Keratinocyte (primary cell): ENCODE measurements around the gene IFI27L2. TPM values are rescaled to one million over a fixed set of nuclear protein-coding genes. Genes with fewer than 3 reads are reported as not detected.

ENCODE experiments used
- DNase-seq: peaks from one replicate; pipeline ENCODE4 v3.0.0-alpha.2; 2011; ENCODE audit warnings: low read depth, missing footprints, low spot score
- FAIRE-seq: peaks from 2 replicates; lab custom pipeline; 2011; peaks lifted over from hg19 to GRCh38; lab: Jason Lieb, UNC
- H2AFZ ChIP-seq: 2 replicates; pipeline ENCODE4 v1.6.0; 2012; ENCODE audit warnings: low read length, control low read depth, inconsistent platforms; ENCODE audit not compliant: control insufficient read depth
- H3K27ac ChIP-seq: 2 replicates; pipeline ENCODE4 v1.5.1; 2011; ENCODE audit warnings: low read length; ENCODE audit not compliant: control insufficient read depth, insufficient read depth
- H3K27me3 ChIP-seq: 3 replicates; pipeline ENCODE4 v1.6.0; 2011; ENCODE audit warnings: low read length; ENCODE audit not compliant: control insufficient read depth, insufficient read depth; ENCODE audit errors: extremely low read depth
- H3K36me3 ChIP-seq, 2 experiments: 2 replicates in 1 of 2; 3 replicates in 1 of 2; pipeline ENCODE4 v1.5.1; 2011; ENCODE audit warnings: low read length in 2 of 2, mild to moderate bottlenecking in 1 of 2; ENCODE audit not compliant: control insufficient read depth in 2 of 2, insufficient read depth in 2 of 2; ENCODE audit errors: extremely low read depth in 1 of 2
- H3K4me1 ChIP-seq: 3 replicates; pipeline ENCODE4 v1.5.1; 2011; ENCODE audit warnings: low read length; ENCODE audit not compliant: control insufficient read depth, insufficient read depth; ENCODE audit errors: extremely low read depth
- H3K4me2 ChIP-seq: 3 replicates; pipeline ENCODE4 v1.6.0; 2011; ENCODE audit warnings: low read depth, low read length; ENCODE audit not compliant: control insufficient read depth, insufficient read depth; ENCODE audit errors: extremely low read depth
- H3K4me3 ChIP-seq, 3 experiments: fragments of 200-600 bp in 1 of 3; sonication (generic) in 1 of 3; 2 replicates in 2 of 3; 3 replicates in 1 of 3; pipeline ENCODE4 v1.5.1; 2011 to 2016; ENCODE audit warnings: low read length in 3 of 3, mild to moderate bottlenecking in 3 of 3, control low read depth in 2 of 3, inconsistent platforms in 1 of 3, low read depth in 1 of 3, mixed read lengths in 1 of 3, mixed run types in 1 of 3, moderate library complexity in 1 of 3; ENCODE audit not compliant: control insufficient read depth in 2 of 3, insufficient read depth in 2 of 3; ENCODE audit errors: extremely low read depth in 1 of 3
- H3K79me2 ChIP-seq: 2 replicates; pipeline ENCODE4 v1.6.0; 2012; ENCODE audit warnings: low read length; ENCODE audit not compliant: control insufficient read depth, insufficient read depth
- H3K9ac ChIP-seq: 3 replicates; pipeline ENCODE4 v1.6.0; 2011; ENCODE audit warnings: low read length; ENCODE audit not compliant: control insufficient read depth, insufficient read depth; ENCODE audit errors: extremely low read depth
- H3K9me1 ChIP-seq: 3 replicates; pipeline ENCODE4 v1.6.0; 2011; ENCODE audit warnings: low read length; ENCODE audit not compliant: control insufficient read depth, insufficient read depth; ENCODE audit errors: extremely low read depth
- H3K9me3 ChIP-seq: 2 replicates; pipeline ENCODE4 v1.5.1; 2012; ENCODE audit warnings: low read depth, low read length; ENCODE audit not compliant: control insufficient read depth
- H4K20me1 ChIP-seq: 3 replicates; pipeline ENCODE4 v1.6.0; 2011; ENCODE audit warnings: low read length; ENCODE audit not compliant: control insufficient read depth, insufficient read depth; ENCODE audit errors: extremely low read depth
- EZH2 ChIP-seq: IDR thresholded peaks from one replicate; pipeline ENCODE4 v1.6.1; 2012; ENCODE audit warnings: inconsistent platforms, mild to moderate bottlenecking, low read length, moderate library complexity
- dilution Hi-C: fragments of 300-500 bp; cut with MboI; formaldehyde crosslinking; loops from one replicate; pipeline ENCODE4 v1.7.0; 2020; ENCODE audit warnings: low sequenced_read_pairs; ENCODE audit not compliant: extremely low pct_ligation_motif_present
- polyA plus RNA-seq, 5 experiments: library from polyadenylated mRNA; depleted of rRNA in 3 of 5; stranded (reverse) in 3 of 5; stranded (forward) in 1 of 5; unstranded in 1 of 5; fragments of >200 nt; gene quantifications; 1 replicate in 1 of 5; 2 replicates in 3 of 5; 3 replicates in 1 of 5; pipeline versions ENCODE4 v1.2.1 to v1.2.3, GENCODE V29; 2011 to 2012; ENCODE audit warnings: missing spikeins in 2 of 5, low read depth in 1 of 5, low replicate concordance in 1 of 5
- TF ChIP-seq, protein P1 (sequence below), 3 experiments: IDR thresholded peaks in 1 of 3; conservative IDR thresholded peaks in 1 of 3; optimal IDR thresholded peaks in 1 of 3; 2 replicates in 2 of 3; 3 replicates in 1 of 3; pipeline versions ENCODE3 to v1.5.1; 2011; ENCODE audit warnings: low read length in 3 of 3, mild to moderate bottlenecking in 3 of 3, moderate library complexity in 2 of 3, control low read depth in 1 of 3, inconsistent platforms in 1 of 3; ENCODE audit not compliant: insufficient read depth in 2 of 3; ENCODE audit errors: extremely low read depth in 1 of 3

Gene IFI27L2
- polyA plus RNA-seq, 1 donor (not counting 4 experiments of a cell fraction or from before 2014, with no cell fraction given), result 67.5 TPM

DNA sequence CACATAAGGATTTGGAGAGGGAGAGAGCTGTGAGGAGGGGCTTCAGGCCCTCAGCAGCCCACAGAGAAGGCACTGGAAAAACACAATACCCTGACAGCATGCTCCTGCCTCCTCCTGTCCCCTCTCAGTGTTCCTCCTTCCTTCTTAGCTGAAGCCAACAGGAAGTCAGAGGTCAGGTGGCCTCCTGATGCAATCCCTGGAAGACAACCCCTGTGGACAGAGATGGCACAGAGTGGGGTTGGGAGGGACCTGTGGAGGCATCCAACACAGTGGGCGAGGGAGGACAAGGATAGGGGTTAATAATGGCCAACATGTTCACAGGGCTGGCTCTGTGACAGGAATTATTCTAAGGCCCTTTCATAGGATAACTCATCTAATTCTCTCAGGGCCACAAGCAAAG lies 15.4 kb upstream of the IFI27L2 start:
- no peaks in the 10 kb centered on the region for H3K79me2 ChIP-seq
- H3K4me3 ChIP-seq, result no peak overlapping the region
- dilution Hi-C loops, result no loop called here
- TF ChIP-seq, protein P1, sequence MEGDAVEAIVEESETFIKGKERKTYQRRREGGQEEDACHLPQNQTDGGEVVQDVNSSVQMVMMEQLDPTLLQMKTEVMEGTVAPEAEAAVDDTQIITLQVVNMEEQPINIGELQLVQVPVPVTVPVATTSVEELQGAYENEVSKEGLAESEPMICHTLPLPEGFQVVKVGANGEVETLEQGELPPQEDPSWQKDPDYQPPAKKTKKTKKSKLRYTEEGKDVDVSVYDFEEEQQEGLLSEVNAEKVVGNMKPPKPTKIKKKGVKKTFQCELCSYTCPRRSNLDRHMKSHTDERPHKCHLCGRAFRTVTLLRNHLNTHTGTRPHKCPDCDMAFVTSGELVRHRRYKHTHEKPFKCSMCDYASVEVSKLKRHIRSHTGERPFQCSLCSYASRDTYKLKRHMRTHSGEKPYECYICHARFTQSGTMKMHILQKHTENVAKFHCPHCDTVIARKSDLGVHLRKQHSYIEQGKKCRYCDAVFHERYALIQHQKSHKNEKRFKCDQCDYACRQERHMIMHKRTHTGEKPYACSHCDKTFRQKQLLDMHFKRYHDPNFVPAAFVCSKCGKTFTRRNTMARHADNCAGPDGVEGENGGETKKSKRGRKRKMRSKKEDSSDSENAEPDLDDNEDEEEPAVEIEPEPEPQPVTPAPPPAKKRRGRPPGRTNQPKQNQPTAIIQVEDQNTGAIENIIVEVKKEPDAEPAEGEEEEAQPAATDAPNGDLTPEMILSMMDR (optimal IDR thresholded peaks at IDR 0.05 in 1 of 3, IDR thresholded peaks at IDR 0.05 in 1 of 3, conservative IDR thresholded peaks at IDR 0.05 in 1 of 3; ENCODE audit: extremely low read depth in 1 of 3, insufficient read depth in 2 of 3, low read length in 3 of 3), result no peak
- FAIRE-seq (no peak), DNase-seq (no peak)
- H3K9me1 ChIP-seq, result no peaks in the 10 kb centered on the region
- H3K9me3 ChIP-seq, result no peaks in the 10 kb centered on the region
- H3K27ac ChIP-seq, result no peak overlapping the region
- H3K36me3 ChIP-seq, result no peaks in the 10 kb centered on the region
- H3K9ac ChIP-seq, result no peak overlapping the region
- H3K27me3 ChIP-seq, result no peaks in the 10 kb centered on the region
- H3K4me1 ChIP-seq, result no peaks in the 10 kb centered on the region
- no peak overlapping the region for H3K4me2 ChIP-seq
- peak overlapping the region; percentile 16 for H2AFZ ChIP-seq
- H4K20me1 ChIP-seq, result no peaks in the 10 kb centered on the region

GRCh38 chr14:94143711-94144110 lies 14.3 kb upstream of the IFI27L2 start:
- no peak overlapping the region for H3K27ac ChIP-seq
- no peaks in the 10 kb centered on the region for H3K36me3 ChIP-seq
- no peaks in the 10 kb centered on the region for H3K9me1 ChIP-seq
- no peak for FAIRE-seq
- H3K79me2 ChIP-seq, result no peaks in the 10 kb centered on the region
- TF ChIP-seq, protein P1 (optimal IDR thresholded peaks at IDR 0.05 in 1 of 3, IDR thresholded peaks at IDR 0.05 in 1 of 3, conservative IDR thresholded peaks at IDR 0.05 in 1 of 3; ENCODE audit: extremely low read depth in 1 of 3, insufficient read depth in 2 of 3, low read length in 3 of 3), result no peak
- TF ChIP-seq EZH2, result no peak
- H2AFZ ChIP-seq, result no peak overlapping the region
- no peaks in the 10 kb centered on the region for H4K20me1 ChIP-seq
- H3K4me3 ChIP-seq, result no peak overlapping the region
- no peaks in the 10 kb centered on the region for H3K4me1 ChIP-seq
- H3K9ac ChIP-seq, result no peak overlapping the region
- no peaks in the 10 kb centered on the region for H3K27me3 ChIP-seq
- no peak for DNase-seq
- no peak overlapping the region for H3K4me2 ChIP-seq
- H3K9me3 ChIP-seq, result no peaks in the 10 kb centered on the region
- dilution Hi-C loops, result no loop called here
